DOHH2 (cell line): Measurements from ENCODE around the gene RAB27B.

Experiments
- CTCF ChIP-seq: fragments of 200-600 bp; sonication (generic); IDR thresholded peaks from one replicate; pipeline ENCODE4 v1.5.1; 2014; ENCODE audit warnings: antibody characterized with exemption, mild to moderate bottlenecking, low read depth, low read length; ENCODE audit not compliant: poor library complexity, severe bottlenecking
- EZH2phosphoT487 ChIP-seq: fragments of 200-600 bp; sonication (generic); IDR thresholded peaks from 2 replicates; pipeline ENCODE4 v1.6.1; 2017; ENCODE audit warnings: borderline replicate concordance, mild to moderate bottlenecking, antibody characterized with exemption, low read length, moderate library complexity, mixed read lengths

- TF ChIP-seq CTCF: no peak
- TF ChIP-seq EZH2phosphoT487: no peak
Observed at GRCh38 chr18:54939361-54939917, 111.2 kb downstream of the RAB27B start.
